GM12873 (cell line): ENCODE measurements around the gene FARS2.

Source experiments
- TF ChIP-seq, protein P1 (sequence below): IDR thresholded peaks from 2 replicates; pipeline ENCODE4 v1.5.1; 2012; ENCODE audit warnings: low read depth, mild to moderate bottlenecking, moderate library complexity, low read length, control low read depth; ENCODE audit not compliant: insufficient read depth; ENCODE audit errors: missing control alignments

FARS2 gene

DNA sequence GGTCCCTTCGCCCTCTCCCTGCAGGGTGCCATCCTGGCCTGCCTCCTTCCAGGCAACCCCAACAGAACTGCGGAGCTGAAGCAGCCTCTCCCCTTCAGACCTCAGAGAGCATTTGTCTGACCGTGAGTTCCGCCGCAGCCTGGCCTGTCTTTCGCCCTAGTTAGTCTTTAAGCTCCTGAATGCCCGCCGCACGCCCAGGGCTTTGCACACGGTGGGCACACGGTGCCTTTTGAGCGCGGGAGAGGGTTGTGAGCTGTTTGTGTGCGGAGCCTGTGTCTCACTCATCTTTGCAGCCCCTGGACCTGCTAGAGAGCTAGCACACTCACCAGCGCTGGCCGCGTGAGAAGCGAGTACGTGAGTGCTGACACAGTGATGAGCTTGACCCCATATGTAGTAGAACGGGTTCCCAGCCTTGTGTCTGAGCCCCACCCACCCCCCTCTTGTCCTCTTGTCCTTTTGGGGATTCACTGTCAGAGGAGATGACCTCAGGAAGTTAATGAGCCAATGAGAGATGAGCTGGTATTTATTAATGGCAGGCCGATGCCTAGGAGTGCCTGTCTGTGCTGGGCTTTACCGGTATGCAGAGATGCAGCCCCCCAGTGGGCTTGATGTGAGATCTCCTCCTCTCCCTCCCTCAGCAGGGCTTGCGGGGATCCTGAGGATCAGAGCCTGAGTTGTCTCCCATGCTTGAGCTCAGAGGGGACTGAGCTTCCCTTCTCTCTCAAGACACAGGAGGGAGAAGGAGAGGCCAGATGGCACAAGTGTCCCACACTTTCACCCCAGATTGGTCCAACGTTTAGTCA is 249.2 kb downstream of the FARS2 start:
- TF ChIP-seq, protein P1, sequence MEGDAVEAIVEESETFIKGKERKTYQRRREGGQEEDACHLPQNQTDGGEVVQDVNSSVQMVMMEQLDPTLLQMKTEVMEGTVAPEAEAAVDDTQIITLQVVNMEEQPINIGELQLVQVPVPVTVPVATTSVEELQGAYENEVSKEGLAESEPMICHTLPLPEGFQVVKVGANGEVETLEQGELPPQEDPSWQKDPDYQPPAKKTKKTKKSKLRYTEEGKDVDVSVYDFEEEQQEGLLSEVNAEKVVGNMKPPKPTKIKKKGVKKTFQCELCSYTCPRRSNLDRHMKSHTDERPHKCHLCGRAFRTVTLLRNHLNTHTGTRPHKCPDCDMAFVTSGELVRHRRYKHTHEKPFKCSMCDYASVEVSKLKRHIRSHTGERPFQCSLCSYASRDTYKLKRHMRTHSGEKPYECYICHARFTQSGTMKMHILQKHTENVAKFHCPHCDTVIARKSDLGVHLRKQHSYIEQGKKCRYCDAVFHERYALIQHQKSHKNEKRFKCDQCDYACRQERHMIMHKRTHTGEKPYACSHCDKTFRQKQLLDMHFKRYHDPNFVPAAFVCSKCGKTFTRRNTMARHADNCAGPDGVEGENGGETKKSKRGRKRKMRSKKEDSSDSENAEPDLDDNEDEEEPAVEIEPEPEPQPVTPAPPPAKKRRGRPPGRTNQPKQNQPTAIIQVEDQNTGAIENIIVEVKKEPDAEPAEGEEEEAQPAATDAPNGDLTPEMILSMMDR = no peak

DNA sequence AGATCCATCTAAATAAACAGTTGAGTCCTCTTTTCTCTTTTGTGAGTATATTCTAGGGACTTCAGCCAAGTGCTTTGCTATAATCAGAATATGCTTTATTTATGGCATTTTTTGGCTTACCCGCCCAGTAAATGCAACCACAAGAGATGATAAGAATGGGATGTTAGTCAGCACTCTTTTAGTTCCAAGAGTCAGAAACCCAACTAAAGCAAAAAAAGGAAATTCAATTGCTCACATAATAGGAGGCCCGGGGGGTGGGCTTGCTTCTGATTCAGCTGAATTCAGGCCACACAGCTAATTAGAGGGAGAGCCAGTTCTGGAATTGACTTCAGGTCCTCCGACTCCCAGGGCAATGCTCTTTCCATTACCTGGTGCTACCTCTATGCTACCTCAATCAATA is 250.6 kb downstream of the FARS2 start:
- TF ChIP-seq, protein P1 = no peak

DNA sequence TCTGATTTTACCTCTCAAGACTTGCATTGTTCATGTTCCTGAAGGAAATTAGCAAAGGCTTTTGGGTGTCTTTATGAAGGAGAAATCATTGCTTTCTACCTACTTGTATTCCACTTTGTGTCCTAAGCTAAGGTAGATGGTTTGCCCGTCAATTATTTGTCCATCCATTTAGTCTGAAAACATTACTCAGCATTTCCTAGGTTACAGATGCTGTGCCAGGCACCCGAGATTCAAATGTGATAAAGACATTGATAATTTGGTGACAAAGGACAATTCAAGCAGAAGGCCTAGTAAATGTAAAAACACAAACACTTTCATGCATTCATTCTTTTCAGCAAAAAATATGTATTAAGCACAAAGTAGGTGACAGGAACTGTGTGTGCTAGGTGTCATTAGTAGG is 251.1 kb downstream of the FARS2 start:
- TF ChIP-seq, protein P1 = no peak

DNA sequence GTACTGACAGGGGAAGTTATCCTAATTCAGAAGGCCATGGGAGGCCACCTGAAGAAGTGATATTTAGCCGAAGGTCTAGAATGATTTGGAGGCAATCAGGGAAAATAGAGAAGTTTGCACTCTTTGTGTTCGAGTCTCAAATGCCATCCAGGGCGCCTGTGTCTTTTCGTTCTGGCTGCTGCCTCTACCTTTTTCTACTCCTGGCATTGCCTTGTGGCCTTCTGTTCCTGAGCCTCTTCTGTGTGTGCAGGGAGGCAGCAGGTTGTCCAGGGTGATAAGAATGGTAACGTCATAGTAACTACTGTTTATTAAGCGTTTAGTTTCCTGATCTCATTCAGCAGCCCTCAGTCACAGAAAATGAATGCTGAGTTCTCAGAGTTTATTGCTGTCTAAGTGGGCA is 252.1 kb downstream of the FARS2 start:
- TF ChIP-seq, protein P1 = no peak

DNA sequence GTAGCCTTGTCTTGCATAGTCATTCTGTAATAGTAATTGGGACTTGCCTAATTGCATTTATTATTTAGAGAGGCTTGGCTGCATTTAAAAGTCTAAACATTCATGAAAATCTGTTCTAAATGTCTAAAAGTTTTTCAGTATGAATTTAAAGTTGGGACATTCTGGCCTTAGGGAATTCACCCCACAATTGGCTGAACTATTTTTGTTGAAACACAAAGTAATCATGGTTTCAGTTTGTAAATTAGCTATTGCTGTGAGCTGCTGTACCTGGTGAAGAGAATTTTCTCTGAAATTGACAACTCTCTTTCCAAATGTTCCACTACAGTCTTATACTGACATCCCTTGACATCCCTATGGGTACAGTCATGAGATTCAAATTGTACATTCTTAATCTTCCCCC is 253.0 kb downstream of the FARS2 start:
- TF ChIP-seq, protein P1 = no peak

DNA sequence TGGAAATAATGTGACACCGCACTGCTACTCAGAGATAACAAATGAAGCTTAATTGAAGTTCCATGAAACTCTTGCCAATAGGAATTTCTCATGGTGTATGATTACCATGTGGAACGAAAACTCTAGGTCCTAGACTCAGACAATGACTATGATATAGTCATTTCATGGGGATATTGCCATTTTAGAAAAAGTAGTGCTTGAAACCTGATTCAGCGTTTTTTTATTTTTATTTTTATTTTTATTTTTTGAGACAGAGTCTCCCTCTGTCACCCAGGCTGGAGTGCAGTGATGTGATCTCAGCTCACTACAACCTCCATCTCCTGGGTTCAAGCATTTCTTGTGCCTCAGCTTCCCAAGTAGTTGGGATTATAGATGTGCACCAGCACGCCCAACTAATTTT is 253.9 kb downstream of the FARS2 start:
- TF ChIP-seq, protein P1 = no peak

DNA sequence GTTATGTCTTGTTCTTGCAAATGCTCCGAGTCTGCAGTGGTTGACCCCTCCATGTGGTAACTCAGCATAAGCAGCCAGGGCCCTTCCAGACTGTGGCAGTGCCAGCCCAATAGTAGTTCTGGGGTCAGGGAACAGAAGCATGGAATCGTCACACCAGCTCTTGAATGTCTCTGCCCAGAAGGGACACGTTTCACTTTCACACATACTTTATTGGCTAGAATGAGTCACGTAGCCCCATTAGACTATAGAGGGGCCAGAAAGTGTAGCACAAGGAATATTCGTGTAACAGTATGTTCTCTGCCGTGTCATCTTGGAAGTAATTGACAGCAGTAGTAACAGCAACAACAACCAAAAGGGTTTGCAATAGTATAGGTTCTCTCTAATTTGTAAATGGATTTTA is 254.7 kb downstream of the FARS2 start:
- TF ChIP-seq, protein P1 = no peak
